Kidney (tissue), 19 donors: ENCODE results near the gene GAGE12F. TPM values are rescaled to one million over a fixed set of nuclear protein-coding genes. Genes with fewer than 3 reads are reported as not detected.
"Not testable (repeated sequence)": the region's sequence is repeated elsewhere in the genome, so short reads cannot be mapped to it uniquely, and the experiment has no call there.

Experiments
- DNase-seq, 5 donors: peaks; one replicate each; pipeline ENCODE4 v3.0.0-alpha.2; 2013 to 2020
- FAIRE-seq: peaks from 2 replicates; lab custom pipeline; 2012; peaks lifted over from hg19 to GRCh38; lab: Jason Lieb, UNC
- H3K27ac ChIP-seq, 2 donors: one replicate each; pipeline ENCODE4 v1.7.0; 2013; ENCODE audit warnings: low read depth in 2 of 2, low read length in 2 of 2, inconsistent platforms in 1 of 2
- H3K27me3 ChIP-seq: one replicate; pipeline ENCODE4 v1.7.1; 2013; ENCODE audit warnings: low read length, inconsistent platforms; ENCODE audit not compliant: control insufficient read depth, insufficient read depth
- H3K36me3 ChIP-seq, 3 donors: one replicate each; pipeline versions ENCODE4 v1.7.0 to v1.7.1; 2013; ENCODE audit warnings: low read length in 3 of 3, control low read depth in 1 of 3, inconsistent platforms in 1 of 3; ENCODE audit not compliant: insufficient read depth in 3 of 3, control insufficient read depth in 2 of 3
- H3K4me1 ChIP-seq, 3 donors: one replicate each; pipeline versions ENCODE4 v1.7.0 to v1.7.1; 2013; ENCODE audit warnings: low read length in 3 of 3, inconsistent platforms in 1 of 3, low read depth in 1 of 3; ENCODE audit not compliant: control insufficient read depth in 2 of 3, insufficient read depth in 2 of 3
- H3K4me3 ChIP-seq, 3 donors: one replicate each; pipeline versions ENCODE4 v1.7.0 to v1.8.1; 2013; ENCODE audit warnings: low read length in 3 of 3, control low read depth in 1 of 3, inconsistent platforms in 1 of 3
- H3K9ac ChIP-seq, 3 donors: one replicate each; pipeline versions ENCODE4 v1.7.0 to v1.7.1; 2013; ENCODE audit warnings: low read length in 3 of 3, control low read depth in 1 of 3, inconsistent platforms in 1 of 3
- H3K9me3 ChIP-seq, 3 donors: one replicate each; pipeline versions ENCODE4 v1.7.0 to v1.7.1; 2013; ENCODE audit warnings: low read length in 3 of 3, control low read depth in 1 of 3, inconsistent platforms in 1 of 3; ENCODE audit not compliant: control insufficient read depth in 2 of 3, insufficient read depth in 1 of 3
- intact Hi-C: fragments of 100-400 bp; cut with DNase I; formaldehyde crosslinking; loops from one replicate; pipeline ENCODE4 v1.11.1; 2022
- long read RNA-seq, 10 donors: library from polyadenylated mRNA in 1 of 10; unstranded in 1 of 10; transcript quantifications; one replicate each; pipeline ENCODE4 v2.0.0 and lab custom pipeline, GENCODE V29; 2021 to 2026
- polyA plus RNA-seq: library from polyadenylated mRNA; stranded (reverse); fragments of 350-450 nt; fragmentation: Illumina TruSeq; extraction: RNeasy Lipid Tissue Mini Kit (QIAGEN cat#74804); gene quantifications from one replicate; pipeline ENCODE4 v1.2.3, GENCODE V29; 2014; ENCODE audit warnings: low read depth, low replicate concordance; ENCODE audit not compliant: insufficient read depth
- total RNA-seq: library from RNA; stranded (reverse); fragmentation: NEBNext Ultra II Directional; extraction: Animal tissue kit (Norgen Biotek cat#: 25700); gene quantifications from one replicate; pipeline ENCODE4 v1.2.1, GENCODE V29; 2021
- donor health status: control.
- donor health status: control.
- donor health status: DM: yes; HTN: yes; CAD: no.
- donor health status: Normal renal cell carcinoma (clear cell type).

Gene GAGE12F
- total RNA-seq (not detected), polyA plus RNA-seq (not detected)
- long read RNA-seq, donor 1, result 0 reads
- long read RNA-seq, donor 2, result 0 reads
- long read RNA-seq, donor 3, result 0 reads
- long read RNA-seq, donor 4, result 0 reads
- long read RNA-seq, donor 5, result 0 reads
- long read RNA-seq, donor 6, result 0 reads
- long read RNA-seq, donor 7, result 0 reads
- long read RNA-seq, donor 8, result 0 reads
- long read RNA-seq, donor 9, result 0 reads
- long read RNA-seq, donor 10, result 0 reads

DNA sequence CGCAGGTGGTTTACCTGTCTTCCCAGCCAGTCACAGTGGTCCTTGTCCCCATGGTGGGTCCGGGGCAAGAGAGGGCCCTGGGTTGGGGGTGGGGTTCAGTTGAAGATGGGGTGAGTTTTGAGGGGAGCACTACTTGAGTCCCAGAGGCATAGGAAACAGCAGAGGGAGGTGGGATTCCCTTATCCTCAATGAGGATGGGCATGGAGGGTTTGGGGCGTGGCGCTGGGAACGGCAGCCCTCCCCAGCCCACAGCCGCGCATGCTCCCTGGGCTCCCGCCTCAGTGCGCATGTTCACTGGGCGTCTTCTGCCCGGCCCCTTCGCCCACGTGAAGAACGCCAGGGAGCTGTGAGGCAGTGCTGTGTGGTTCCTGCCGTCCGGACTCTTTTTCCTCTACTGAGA, at the start of gene GAGE12F:
Gene GAGE12F (plus strand): TSS at position 301 of the 400 bp plus-strand sequence. CDS start 1,155 bp downstream, outside the sequence.
- H3K27ac ChIP-seq, FAIRE-seq, intact Hi-C loops, H3K27me3 ChIP-seq, H3K4me3 ChIP-seq, H3K36me3 ChIP-seq, H3K9me3 ChIP-seq, H3K4me1 ChIP-seq, DNase-seq, H3K9ac ChIP-seq: not testable (repeated sequence)

DNA sequence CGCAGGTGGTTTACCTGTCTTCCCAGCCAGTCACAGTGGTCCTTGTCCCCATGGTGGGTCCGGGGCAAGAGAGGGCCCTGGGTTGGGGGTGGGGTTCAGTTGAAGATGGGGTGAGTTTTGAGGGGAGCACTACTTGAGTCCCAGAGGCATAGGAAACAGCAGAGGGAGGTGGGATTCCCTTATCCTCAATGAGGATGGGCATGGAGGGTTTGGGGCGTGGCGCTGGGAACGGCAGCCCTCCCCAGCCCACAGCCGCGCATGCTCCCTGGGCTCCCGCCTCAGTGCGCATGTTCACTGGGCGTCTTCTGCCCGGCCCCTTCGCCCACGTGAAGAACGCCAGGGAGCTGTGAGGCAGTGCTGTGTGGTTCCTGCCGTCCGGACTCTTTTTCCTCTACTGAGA, 28.8 kb upstream of the GAGE12F start, which contains the start of gene GAGE12C:
Gene GAGE12C (plus strand): TSS at position 301 of the 400 bp plus-strand sequence. CDS start 1,155 bp downstream, outside the sequence.
- DNase-seq, H3K36me3 ChIP-seq, intact Hi-C loops, FAIRE-seq, H3K4me1 ChIP-seq, H3K27me3 ChIP-seq, H3K4me3 ChIP-seq, H3K9ac ChIP-seq, H3K27ac ChIP-seq, H3K9me3 ChIP-seq: not testable (repeated sequence)

DNA sequence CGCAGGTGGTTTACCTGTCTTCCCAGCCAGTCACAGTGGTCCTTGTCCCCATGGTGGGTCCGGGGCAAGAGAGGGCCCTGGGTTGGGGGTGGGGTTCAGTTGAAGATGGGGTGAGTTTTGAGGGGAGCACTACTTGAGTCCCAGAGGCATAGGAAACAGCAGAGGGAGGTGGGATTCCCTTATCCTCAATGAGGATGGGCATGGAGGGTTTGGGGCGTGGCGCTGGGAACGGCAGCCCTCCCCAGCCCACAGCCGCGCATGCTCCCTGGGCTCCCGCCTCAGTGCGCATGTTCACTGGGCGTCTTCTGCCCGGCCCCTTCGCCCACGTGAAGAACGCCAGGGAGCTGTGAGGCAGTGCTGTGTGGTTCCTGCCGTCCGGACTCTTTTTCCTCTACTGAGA, 19.2 kb upstream of the GAGE12F start, which contains the start of gene GAGE12D:
Gene GAGE12D (plus strand): TSS at position 301 of the 400 bp plus-strand sequence. CDS start 1,155 bp downstream, outside the sequence.
- DNase-seq, H3K4me3 ChIP-seq, H3K36me3 ChIP-seq, H3K9ac ChIP-seq, H3K9me3 ChIP-seq, FAIRE-seq, H3K4me1 ChIP-seq, H3K27ac ChIP-seq, H3K27me3 ChIP-seq, intact Hi-C loops: not testable (repeated sequence)

GRCh38 chrX:49550989-49551388, 9.7 kb upstream of the GAGE12F start, which contains the start of gene GAGE12E:
TSS of gene GAGE12E (plus strand) at chrX:49551289. CDS start at chrX:49552444, 1,155 bp downstream.
- H3K4me3 ChIP-seq, H3K4me1 ChIP-seq, H3K36me3 ChIP-seq, H3K27ac ChIP-seq, DNase-seq, H3K9ac ChIP-seq, H3K27me3 ChIP-seq, H3K9me3 ChIP-seq, FAIRE-seq, intact Hi-C loops: not testable (repeated sequence)

- DNase-seq, result peak in 1 of 5 donors; percentile 79
- FAIRE-seq, intact Hi-C loops: not testable (repeated sequence)
These were observed 8.1 kb downstream of the GAGE12F start for GRCh38 chrX:49568728-49569127.

DNA sequence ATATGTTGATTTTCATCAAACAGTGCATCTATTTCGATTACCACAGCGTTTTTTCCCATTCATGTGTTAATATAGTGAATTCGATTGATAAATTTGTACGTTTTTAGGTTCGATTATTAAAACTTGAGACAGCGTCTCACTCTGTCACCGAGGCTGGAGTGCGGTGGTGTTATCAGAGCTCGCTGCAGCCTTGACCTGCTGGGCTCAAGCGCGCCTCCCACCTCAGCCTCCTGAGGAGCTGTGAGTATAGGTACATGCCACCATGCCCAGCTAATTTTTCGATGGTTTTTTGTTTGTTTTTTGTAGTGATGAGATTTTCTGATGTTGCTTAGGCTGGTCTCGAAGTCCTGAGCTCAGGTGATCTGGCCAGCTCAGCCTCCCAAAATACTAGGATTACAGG, 8.5 kb downstream of the GAGE12F start:
- intact Hi-C loops, H3K9me3 ChIP-seq, H3K9ac ChIP-seq, H3K4me3 ChIP-seq, H3K27ac ChIP-seq, H3K4me1 ChIP-seq, FAIRE-seq, H3K27me3 ChIP-seq, H3K36me3 ChIP-seq: not testable (repeated sequence)
- peak in 1 of 5 donors; percentile 60 for DNase-seq

More at GRCh38 chrX:49568728-49569127, 8.1 kb downstream of the GAGE12F start:
- H3K27ac ChIP-seq, H3K27me3 ChIP-seq, H3K36me3 ChIP-seq, H3K9me3 ChIP-seq, H3K9ac ChIP-seq, H3K4me1 ChIP-seq, H3K4me3 ChIP-seq: not testable (repeated sequence)

- intact Hi-C loops, DNase-seq, FAIRE-seq, H3K9me3 ChIP-seq, H3K9ac ChIP-seq, H3K27me3 ChIP-seq, H3K36me3 ChIP-seq, H3K27ac ChIP-seq, H3K4me1 ChIP-seq, H3K4me3 ChIP-seq: not testable (repeated sequence)
These were observed 9.5 kb downstream of the GAGE12F start, which contains the start of gene GAGE12G for GRCh38 chrX:49570100-49570499. TSS of gene GAGE12G (plus strand) at chrX:49570400. CDS start at chrX:49571555, 1,155 bp downstream.

DNA sequence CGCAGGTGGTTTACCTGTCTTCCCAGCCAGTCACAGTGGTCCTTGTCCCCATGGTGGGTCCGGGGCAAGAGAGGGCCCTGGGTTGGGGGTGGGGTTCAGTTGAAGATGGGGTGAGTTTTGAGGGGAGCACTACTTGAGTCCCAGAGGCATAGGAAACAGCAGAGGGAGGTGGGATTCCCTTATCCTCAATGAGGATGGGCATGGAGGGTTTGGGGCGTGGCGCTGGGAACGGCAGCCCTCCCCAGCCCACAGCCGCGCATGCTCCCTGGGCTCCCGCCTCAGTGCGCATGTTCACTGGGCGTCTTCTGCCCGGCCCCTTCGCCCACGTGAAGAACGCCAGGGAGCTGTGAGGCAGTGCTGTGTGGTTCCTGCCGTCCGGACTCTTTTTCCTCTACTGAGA, 19.0 kb downstream of the GAGE12F start, which contains the start of gene GAGE12H:
Gene GAGE12H (plus strand): TSS at position 301 of the 400 bp plus-strand sequence. CDS start 1,155 bp downstream, outside the sequence.
- H3K4me3 ChIP-seq, H3K9me3 ChIP-seq, intact Hi-C loops, H3K4me1 ChIP-seq, H3K9ac ChIP-seq, H3K27ac ChIP-seq, DNase-seq, H3K27me3 ChIP-seq, H3K36me3 ChIP-seq, FAIRE-seq: not testable (repeated sequence)
